Bone marrow (tissue), 2 donors: Measurements from ENCODE around the gene CIDEA.

ENCODE experiments used
- DNase-seq, 2 donors: peaks; one replicate each; lab custom pipeline; 2025; lab: John Stamatoyannopoulos, UW

Gene CIDEA

DNA sequence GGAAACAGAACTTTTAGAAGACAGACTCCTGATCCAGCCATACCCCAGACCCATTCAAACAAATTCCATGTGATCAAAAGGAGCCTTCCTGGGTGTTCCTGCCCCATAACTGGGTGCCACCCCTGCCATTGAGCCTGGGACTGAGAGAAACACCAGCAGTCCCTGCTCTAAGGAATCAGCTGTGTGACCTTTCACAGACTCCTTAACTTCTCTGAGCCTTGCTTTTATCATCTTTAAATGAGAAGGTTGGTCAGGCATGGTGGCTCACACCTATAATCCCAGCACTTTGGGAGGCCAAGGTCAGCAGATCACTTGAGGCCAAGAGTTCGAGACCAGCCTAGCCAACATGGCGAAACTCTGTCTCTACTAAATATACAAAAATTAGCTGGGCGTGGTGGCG lies 20.6 kb downstream of the CIDEA start:
- no peak for DNase-seq

DNA sequence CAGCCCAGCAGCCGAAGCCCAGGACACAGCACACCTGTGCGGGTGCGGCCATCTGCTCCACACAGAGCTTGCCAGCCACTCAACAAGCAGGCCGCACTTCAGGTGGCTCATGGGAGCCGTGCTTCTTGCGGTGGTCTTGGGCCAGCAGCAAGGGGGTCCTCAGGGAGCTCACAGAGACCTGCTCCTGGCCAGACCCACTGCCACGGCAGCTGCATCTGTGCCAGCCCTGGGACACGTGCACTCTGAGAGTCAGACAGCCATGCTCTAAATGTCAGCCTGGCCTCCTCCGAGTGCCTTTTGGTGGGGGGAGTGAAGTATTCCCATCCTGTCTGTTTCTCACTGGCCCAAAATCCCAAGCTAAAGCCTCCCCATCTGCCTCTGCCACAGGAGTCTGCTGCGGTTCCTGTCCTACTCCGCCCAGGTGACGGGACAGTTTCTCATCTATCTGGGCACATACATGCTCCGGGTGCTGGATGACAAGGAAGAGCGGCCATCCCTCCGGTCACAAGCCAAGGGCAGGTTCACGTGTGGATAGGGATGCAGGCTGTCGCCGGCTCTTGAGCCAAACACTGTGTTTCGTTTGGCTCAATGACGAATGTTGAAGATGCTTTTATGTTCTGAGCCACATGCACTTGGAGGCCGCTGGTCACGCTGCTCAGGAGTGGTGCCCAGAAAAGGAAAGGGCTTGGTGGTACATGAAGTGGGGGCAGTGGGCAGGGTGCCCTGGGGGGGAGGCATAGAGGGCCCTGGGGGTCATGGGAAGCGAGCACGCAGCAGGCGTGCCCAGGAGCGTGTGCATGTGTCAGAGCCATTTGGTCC lies 22.8 kb downstream of the CIDEA start:
- DNase-seq = no peak

DNA sequence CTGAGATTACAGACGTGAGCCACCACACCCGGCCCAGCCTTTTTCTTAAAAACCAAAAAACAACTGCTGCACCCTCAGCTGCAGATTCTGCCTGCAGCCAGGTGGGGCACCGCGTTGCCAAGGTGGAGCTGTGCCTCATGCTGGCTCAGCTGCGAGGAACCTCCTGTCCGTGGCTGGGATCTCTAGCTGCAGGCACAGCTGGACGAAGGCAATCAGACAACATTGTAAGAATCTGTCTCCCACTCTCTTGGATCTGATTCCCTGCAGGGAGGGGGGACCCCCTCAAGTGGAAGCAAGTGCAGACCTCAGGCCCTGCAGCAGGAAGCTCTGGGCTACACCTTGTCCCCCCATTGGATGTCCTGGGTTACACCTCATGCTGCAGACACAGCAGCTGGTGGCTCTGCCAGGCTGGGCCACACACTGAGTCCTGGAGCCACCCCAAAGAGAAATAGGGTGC lies 24.1 kb downstream of the CIDEA start:
- no peak for DNase-seq

DNA sequence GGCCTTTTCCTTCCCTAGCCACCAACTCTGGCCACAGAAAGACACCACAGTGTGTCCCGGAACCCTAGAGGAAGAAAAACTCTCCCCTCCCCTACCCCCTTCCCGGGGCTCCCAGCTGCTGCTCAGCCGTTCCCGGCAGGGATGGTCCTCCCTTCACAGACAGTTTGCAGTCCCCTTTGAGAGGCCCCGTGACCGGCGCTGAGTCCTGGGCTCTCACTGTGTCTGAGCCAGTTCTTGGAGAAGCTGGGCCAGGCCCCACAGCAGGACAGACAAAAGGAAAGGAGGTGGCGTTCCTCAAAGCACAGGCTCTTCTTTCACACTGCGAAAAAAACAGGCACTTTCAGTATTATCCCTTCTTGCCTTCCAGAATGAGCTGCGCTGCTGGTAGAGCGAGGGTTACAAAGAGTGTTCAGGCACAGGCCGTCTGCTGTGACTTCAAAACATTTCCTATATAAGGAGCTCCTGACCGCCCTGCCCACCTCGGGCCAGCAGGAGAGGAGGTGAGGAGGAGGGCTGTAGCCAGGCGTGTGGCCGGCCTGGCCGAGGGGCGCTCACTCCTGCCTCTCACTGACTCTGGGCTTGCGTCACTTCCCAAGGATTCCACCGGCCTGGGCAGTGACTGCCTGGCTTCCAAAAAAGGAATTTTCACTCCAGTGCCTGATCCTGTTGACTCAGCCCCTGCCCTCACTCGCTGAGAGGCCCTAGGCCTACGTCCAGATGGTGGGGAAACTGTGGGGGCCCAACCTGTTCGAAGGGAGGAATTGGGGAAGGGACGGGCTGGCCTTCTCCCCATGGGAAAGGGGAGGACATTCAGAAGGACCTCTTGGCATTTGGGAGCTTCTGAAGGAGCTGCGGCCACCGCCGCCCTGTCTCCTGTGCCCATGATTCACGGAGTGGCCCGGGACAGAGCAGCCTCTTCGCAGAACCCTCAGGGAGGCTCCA lies 24.9 kb downstream of the CIDEA start:
- DNase-seq = peak in 1 of 2 donors; percentile 14

DNA sequence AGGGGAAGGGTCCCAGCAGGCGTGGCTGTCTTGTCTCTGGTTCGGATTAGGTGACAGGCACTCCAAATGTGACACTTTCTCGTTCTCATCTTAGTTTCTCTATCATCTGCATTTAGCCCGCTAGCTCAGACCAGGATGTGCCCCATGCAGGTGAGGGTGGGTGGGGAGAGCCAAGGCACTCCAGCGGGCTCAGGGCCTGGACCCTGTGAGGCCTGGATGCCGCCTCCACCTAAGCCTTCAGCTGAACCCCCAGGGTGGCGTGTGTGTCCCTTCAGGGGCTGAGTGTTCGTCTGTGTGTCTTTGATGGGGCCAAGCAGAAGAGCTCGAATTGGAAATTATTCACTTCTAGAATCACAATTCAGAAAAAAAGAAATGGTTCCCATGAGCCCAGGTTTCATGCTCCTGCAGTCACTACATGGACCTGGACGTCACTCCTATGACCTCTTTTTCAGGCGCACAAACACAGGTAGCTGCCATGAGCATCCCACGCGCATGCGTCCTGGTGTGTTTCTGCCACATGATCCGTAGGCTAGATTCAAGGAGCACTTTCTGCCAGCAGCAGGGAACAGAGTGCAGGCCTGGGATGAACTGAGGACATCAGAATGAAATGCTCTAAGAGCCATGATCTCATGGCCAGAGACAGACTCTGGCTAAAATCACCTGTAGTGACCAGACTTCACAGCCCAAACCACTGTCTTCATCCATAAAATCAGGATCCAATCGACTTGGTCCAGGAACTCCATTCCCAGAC lies 25.8 kb downstream of the CIDEA start:
- DNase-seq = no peak

DNA sequence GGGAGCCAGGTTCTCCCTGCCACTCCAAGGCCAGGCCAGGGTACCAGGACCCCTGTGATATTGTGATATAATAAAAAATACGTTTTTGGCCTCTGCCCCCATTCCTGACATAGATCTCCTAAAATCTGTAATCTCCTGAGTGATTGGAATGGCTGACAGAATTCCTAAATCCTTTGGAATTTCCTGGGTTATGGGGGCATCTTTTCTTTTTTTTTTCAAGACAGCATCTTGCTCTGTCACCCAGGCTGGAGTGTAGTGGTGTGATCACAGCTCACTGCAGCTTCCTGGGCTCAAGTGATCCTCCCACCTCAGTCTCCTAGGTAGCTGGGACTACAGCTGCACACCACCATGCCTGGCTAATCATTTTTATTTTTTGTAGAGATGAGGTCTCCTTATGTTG lies 27.7 kb downstream of the CIDEA start:
- no peak for DNase-seq

DNA sequence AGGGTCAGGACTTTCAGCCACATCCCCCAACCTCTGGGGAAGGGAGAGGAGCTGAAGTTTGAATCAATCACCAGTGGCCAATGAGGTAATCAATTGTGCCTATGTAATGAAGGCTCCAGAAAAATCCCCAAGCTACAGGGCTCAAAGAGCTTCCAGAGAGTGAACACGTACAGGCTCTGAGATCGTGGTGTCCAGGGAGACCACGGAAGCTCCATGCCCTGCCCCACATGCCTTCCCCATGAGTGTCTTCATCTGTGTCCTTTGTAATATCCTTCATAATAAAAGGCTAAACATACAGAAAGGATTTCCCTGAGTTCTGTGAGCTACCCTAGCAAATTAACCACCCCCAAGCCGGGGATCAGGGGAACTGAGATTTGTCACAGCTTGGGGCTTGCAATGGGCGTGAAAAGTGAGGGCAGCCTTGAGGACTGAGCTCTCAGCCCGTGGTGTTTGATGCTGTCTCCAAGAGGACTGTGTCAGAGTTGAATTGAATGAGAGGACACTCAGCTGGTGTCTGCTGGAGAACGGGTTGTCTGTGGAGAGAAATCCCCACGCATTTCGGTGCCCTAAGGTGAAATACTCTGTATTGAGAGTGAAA lies 28.4 kb downstream of the CIDEA start:
- DNase-seq = no peak

DNA sequence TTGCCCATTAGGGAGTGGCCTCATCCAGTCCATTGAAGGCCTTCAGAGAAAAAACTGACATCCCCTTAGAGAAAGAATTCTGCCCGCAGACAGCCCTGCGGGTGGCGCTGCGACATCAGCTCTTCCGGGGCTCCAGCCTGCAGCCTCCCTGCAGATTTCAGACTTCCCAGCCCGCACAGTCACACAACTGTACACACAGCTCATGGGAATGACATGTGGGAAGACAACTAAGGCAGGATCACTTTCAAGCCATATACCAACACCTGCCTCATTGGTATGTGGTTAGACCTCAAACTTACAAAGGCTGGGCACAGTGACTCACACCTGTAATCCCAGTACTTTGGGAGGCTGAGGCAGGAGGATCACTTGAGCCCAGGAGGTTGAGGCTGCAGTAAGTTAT lies 29.1 kb downstream of the CIDEA start:
- DNase-seq = no peak

DNA sequence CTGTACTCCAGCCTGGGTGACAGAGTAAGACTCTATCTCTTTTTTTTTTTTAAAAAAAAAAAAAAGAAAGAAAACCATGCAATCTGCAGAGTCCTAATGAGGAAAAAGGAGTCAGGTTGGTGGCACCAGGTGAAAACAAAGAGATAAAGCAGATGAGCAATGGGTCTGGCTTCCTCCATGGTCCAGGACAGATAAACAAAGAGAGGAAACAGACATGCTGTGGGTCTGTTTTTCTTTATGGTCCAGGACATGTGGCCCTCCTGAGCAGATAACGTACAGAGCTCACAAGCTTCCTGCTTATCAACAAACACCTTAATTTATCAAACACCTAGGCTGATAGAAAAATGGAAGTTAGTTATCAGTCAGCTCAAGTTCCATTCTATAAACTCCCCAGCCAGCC lies 29.5 kb downstream of the CIDEA start:
- no peak for DNase-seq

DNA sequence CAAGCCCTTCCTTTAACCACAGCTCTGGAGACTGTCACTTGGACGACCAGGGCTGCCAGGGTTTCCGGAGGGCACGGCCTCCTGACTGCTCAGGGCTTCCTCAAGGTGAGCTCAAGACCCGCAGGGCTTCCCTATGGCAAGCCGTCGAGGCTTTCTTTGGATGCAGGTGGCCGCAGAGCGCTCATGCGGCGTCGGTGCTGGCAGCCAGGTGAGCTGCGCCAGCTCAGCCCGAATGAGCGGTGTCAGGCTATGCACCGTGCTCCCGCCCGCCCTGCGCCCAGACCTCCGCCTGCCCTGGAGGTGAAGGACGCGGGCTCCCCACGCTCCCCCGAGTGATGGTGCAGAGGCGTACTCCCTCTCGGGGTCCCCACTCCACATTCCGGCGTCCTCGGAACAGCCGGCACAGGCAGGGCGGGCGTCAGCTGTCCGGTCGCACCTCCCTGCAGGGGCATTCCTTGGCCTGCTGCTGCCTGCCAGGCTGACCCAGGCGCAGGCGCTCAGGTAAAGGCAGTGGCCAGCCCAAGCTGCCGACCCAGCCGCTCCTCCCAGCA lies 33.0 kb downstream of the CIDEA start:
- no peak for DNase-seq

DNA sequence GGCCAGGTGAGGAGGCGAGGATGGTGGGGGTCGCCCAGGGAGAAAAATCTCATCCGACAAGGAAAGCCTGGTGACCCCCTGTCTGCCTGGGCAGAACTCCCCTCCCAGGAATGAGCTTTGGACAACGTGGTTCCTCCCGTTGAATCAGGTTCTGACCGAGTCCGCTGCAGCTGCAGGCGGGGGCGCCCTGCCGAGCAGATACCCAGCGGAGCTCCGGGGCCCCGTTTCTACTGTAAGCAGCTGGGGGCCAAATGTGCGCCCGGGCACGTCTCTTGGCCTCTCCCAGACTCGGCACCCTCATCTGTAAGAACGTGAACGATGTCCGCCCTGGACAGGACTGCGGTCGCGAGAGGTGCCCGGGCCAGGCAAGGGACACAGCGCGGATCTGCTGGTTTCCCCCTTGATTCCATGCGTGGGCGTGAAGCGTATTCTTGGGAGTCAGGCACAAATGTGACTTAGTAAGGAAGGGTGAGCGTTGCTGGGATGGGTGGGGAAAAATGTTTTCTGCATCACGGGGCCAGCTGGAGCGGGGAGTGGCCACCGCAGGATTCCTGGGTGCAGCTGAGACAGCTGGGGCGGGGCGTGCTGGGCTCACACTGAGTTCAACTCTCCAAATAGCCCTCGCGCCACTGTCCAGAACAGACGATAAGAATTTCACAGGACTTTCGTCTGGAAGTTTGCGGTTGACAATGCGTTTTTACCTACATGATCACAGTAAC lies 33.7 kb downstream of the CIDEA start:
- DNase-seq = no peak

DNA sequence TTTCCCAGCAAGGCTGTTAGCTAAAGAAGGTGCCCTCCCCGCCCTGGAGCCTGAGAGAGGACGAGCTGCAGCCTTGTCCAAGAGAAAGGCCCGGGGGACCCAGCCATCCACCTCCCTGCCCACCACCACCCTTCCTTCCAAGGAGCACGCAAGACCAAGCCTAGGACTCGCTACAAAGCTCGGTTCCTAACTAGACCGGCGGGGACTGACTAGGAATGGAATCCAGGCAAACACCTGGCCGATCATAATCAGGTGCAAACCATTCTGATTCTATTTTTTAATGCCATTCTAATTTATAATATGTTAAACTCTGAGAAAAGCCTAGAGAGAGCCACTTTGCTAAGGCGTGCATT lies 34.2 kb downstream of the CIDEA start:
- DNase-seq = no peak

DNA sequence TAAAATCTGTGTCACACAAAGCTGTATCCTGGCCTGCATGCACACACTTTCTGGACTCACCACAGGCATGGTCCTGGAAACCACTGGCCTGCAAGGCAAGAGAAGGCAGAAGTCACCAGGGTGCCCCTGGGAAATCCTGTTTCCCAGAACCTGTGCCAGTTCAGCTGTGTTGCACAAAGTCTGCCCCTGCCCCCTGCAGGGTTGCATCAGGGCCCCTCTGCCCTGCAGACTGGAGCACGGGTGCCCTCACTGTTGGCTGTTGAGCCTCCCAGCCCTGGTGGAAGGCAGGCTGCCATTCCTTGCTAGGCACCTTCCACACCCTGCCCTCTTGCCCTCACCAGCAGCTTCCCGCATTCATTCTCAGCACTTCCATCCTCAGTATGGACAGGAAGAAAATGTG lies 35.9 kb downstream of the CIDEA start:
- no peak for DNase-seq

DNA sequence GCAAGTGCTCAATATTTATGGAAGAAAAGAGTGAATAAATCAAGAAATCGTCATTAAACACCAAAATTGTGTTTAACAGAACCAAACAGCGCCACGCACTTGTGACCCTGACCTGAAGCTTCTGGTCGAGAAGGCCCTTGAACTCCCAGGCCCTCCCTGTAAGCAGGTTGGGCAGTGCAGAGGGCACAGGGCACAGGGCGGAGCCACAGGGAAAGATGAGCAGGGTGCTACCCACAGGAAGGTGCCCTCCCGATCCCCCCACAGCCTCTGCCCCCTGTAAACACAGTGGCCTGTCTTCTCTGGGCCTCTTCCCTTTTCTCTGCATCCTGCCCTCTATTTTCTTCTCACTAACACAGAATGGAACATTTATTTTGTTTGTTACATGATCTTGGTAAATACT lies 37.0 kb downstream of the CIDEA start:
- DNase-seq = no peak

DNA sequence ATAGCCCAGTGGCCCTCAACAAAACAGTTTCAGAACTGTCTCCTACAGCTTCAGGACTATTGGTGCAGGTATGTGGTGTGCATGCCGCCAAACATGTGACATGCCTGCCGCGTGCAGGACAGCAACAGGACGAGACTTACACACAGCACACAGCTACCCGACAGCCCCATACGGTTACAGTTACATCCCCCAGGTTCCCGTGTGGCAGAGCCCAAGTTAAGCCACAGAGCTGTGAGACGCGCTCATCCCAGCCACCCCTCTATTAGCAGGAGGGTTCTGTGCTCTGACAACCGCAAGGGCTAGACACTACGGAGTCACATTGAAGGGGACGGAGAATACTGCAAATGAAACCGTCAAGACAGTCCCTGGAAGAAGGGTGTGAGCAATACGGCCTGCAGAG lies 37.5 kb downstream of the CIDEA start:
- DNase-seq = no peak

DNA sequence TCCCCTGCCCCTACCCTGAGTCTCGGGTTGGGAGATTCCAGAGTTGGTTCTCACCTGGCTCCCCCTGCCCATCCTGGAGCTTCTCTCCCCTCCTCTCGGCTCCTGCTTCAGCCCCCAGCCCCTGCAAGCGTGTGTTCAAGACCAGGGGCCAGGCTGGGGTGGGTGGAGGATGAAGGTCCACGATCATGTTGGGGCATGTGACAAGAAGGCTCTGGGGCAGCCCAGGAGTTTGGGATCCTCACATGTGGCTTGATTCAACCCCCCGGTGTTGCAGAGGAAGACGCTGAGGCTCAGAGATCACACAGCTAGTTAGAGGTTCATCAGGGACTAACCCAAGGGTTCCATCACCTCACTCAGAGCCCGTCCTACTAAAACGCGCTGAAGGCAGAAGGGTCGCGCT lies 39.7 kb downstream of the CIDEA start:
- DNase-seq = no peak

DNA sequence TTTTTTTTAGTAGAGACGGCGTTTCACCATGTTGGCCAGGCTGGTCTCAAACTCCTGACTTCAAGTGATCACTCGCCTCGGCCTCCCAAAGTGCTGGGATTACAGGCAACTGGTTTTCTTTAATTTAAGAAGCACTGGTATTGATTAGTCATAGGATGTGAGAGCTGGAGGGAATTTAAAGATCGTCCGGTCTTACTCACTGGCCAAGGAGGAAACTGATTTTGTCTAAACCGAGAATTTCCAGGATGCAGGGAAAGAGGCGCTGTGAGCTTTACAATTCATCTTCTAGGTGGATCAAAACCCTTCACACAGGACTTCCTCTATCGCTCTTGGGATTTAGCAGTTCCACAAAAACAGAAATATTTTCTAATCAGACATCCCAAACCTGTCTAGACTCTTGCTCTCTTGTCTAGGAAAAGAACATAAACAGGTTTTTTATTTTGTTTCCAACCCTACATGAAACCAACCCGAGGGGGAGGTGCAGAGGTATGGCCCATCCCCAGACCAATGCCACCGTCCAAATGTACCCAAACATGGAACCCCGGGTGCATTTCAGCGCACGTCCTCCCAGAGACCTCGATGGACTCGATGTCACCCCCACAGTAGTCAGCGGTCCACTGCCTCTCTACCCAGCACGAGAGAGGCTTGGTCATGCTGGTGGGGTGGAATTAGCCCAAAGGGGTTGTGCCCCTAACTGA lies 41.4 kb downstream of the CIDEA start:
- no peak for DNase-seq

DNA sequence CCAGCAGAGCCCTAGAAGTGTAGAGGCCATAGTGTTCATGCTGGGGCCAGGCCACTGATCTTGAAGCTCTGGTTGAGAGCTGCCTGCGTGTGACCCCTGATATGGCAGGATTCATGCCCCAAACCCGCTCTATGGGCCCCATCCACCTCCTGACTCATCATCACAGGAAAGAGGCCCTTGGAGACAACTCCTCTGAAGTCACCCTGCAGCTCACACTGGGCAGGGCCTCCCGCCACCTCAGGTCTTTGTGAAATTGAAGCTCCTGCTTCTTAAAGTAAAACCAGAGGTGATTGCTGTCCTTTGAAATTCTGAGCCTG lies 41.9 kb downstream of the CIDEA start:
- DNase-seq = no peak

DNA sequence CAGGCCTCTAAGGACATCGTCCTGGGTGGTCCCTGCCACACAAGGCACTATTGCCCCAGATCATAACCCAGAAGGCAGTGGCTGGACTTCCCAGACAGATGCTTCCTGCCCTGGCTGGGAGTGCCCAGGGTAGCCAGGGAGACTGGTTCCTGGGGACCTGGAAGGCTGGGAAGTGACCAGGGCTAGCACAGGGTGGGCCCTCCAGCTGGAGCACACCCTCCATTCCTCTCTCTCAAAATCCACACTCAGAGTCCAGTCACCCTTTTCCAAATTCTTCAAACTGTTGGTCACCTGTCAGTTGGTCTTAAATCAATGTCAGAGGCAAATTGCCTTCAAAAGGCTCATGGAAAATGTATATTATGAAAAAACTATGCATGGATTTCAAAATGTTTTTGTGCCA lies 42.3 kb downstream of the CIDEA start:
- no peak for DNase-seq

DNA sequence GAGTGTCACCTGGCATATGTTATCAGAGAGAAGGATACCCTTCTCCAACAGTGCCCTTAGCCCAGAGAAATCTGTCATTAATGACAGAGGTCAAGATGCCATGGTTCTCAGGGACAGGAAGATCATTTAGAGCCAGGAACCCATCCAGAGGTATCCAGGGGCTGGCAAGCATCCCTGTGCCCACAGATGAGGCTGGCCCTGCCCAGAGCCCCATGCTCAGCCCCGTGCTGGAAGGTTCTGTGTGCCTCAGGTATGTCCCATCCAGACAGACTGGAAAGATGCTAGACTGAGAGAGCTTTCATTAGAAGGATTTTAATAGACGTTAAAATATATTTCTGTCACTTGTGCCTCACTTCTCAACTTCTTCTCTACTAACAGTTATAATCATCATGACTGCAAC lies 45.7 kb downstream of the CIDEA start:
- DNase-seq = no peak
